ENCODE results near the gene SORCS3. TPM values are rescaled to one million over a fixed set of nuclear protein-coding genes. Genes with fewer than 3 reads are reported as not detected.

SORCS3 gene
- total RNA-seq, 3 donors from 2014 or later = 0.60 TPM; not detected in 2

GRCh38 chr10:105274556-105275070, 633.5 kb downstream of the SORCS3 start:
- TF ChIP-seq, protein P1, sequence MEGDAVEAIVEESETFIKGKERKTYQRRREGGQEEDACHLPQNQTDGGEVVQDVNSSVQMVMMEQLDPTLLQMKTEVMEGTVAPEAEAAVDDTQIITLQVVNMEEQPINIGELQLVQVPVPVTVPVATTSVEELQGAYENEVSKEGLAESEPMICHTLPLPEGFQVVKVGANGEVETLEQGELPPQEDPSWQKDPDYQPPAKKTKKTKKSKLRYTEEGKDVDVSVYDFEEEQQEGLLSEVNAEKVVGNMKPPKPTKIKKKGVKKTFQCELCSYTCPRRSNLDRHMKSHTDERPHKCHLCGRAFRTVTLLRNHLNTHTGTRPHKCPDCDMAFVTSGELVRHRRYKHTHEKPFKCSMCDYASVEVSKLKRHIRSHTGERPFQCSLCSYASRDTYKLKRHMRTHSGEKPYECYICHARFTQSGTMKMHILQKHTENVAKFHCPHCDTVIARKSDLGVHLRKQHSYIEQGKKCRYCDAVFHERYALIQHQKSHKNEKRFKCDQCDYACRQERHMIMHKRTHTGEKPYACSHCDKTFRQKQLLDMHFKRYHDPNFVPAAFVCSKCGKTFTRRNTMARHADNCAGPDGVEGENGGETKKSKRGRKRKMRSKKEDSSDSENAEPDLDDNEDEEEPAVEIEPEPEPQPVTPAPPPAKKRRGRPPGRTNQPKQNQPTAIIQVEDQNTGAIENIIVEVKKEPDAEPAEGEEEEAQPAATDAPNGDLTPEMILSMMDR (IDR thresholded peaks at IDR 0.05) = no peak
- Histone ChIP-seq H3K4me1 (ENCODE audit: low read depth) (no peaks in the 10 kb centered on the region), H3K36me3 (ENCODE audit: low read depth) (no peaks in the 10 kb centered on the region), H3K4me3 (no peak overlapping the region), H3K9me3 (no peaks in the 10 kb centered on the region)
- intact Hi-C loops (cut with DNase I, micrococcal nuclease) = no loop called here
- ATAC-seq (no peak), DNase-seq (no peak)

DNA sequence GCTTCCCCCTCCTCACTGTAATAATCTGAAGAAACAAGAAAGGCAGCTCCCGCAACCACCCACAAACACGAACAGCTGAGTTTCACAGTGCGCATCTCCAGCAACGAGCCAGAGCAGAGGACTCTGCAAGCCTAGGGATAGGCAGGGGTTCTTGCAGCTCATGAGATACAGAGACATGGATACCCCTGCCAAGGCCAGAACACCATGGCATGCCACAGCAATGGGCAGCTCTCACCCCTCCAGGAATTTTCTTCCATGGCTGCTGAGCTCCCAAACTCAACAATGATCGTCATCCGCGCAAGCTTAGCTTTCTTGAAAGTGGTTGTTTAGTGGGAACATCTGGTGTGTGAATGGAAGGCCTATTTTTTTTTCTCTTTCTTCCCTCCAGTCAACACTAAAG, 637.3 kb downstream of the SORCS3 start:
- H3K36me3 ChIP-seq (ENCODE audit: low read depth) = no peaks in the 10 kb centered on the region
- intact Hi-C loops (cut with DNase I, micrococcal nuclease) = no loop called here
- ATAC-seq (no peak), DNase-seq (no peak)
- TF ChIP-seq, protein P1 (IDR thresholded peaks at IDR 0.05) = no peak
- H3K9me3 ChIP-seq = no peaks in the 10 kb centered on the region
- H3K4me1 ChIP-seq (ENCODE audit: low read depth) = no peaks in the 10 kb centered on the region
- H3K4me3 ChIP-seq = no peak overlapping the region

DNA sequence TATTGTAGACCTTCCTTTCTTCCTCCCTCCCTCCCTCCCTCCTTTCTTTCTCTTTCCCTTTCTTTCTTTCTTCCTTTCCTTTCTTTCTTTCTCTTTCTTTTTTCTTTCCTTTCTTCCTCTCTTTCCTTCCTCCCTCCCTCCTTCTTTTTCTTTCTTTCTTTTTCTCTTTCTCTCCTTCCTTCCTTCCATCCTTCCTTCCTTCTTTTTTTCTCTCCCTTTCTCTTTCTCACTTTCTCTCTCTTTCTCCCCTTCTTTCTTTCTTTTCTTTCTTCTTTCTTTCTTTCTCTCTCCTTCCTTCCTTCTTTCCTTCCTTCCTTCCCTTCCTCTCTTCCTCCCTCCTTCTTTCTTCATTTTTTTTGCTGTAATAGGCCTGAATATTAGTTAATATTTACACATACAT, 638.0 kb downstream of the SORCS3 start:
- Histone ChIP-seq H3K4me3 (no peak overlapping the region), H3K9me3 (no peaks in the 10 kb centered on the region), H3K4me1 (ENCODE audit: low read depth) (no peaks in the 10 kb centered on the region), H3K36me3 (ENCODE audit: low read depth) (no peaks in the 10 kb centered on the region)
- TF ChIP-seq, protein P1 (IDR thresholded peaks at IDR 0.05) = no peak
- intact Hi-C loops (cut with DNase I, micrococcal nuclease) = no loop called here
- DNase-seq (no peak), ATAC-seq (no peak)

DNA sequence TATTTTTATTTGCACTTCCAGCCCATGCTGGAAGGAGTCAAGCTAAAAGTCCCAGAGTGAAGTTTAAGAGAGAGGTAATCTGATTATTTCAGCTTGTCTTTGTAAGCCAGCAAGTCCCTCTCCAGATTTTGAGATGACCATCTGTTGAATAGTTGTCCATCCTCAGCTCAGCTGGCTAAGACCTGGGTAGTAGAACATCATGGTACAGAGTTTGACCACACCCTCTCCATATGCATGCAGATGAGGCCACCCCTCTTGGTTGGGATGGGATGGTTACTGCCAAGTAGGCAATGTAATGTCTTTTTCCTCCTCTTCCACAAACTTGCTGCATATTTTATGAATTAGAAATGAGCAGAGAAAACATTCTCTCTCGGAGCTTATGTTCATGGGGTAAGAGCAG, 639.8 kb downstream of the SORCS3 start:
- H3K4me1 ChIP-seq (ENCODE audit: low read depth) = no peaks in the 10 kb centered on the region
- no peak for ATAC-seq
- intact Hi-C loops (cut with DNase I, micrococcal nuclease) = no loop called here
- H3K36me3 ChIP-seq (ENCODE audit: low read depth) = no peaks in the 10 kb centered on the region
- H3K4me3 ChIP-seq = no peak overlapping the region
- no peak for DNase-seq
- TF ChIP-seq, protein P1 (IDR thresholded peaks at IDR 0.05) = no peak
- H3K9me3 ChIP-seq = no peaks in the 10 kb centered on the region

GRCh38 chr10:105284476-105285215, 643.6 kb downstream of the SORCS3 start:
- intact Hi-C loops (cut with DNase I, micrococcal nuclease) = no loop called here
- no peak for DNase-seq
- TF ChIP-seq, protein P1 (IDR thresholded peaks at IDR 0.05) = no peak
- Histone ChIP-seq H3K4me1 (ENCODE audit: low read depth) (no peaks in the 10 kb centered on the region), H3K36me3 (ENCODE audit: low read depth) (no peaks in the 10 kb centered on the region), H3K9me3 (no peaks in the 10 kb centered on the region), H3K4me3 (no peak overlapping the region)
- ATAC-seq = no peak
